Measurements from ENCODE around the gene SLC35F2. TPM values are rescaled to one million over a fixed set of nuclear protein-coding genes. Genes with fewer than 3 reads are reported as not detected.

SLC35F2 gene
- total and polyA plus RNA-seq, 2 of the 4 experiments (the other 2 are of a cell fraction) = 4.9 to 15.4 TPM

GRCh38 chr11:107864591-107864990 is 6.0 kb upstream of the SLC35F2 start:
- H3K79me1 ChIP-seq (ENCODE audit: low read depth in 1 of 2, low read length in 2 of 2) = no peaks in the 10 kb centered on the region
- DNase-seq (no peak), ATAC-seq (ENCODE audit: low read depth) (no peak)
- no peak overlapping the region for H2AFZ ChIP-seq (replicated peaks; ENCODE audit: low read length, poor library complexity)
- no peak overlapping the region for H4K91ac ChIP-seq (ENCODE audit: insufficient read depth, low read depth, low read length)
- H3K9me3 ChIP-seq (ENCODE audit: control insufficient read depth, insufficient read depth, low read length) = no peaks in the 10 kb centered on the region
- CTCF ChIA-PET = interaction anchor here (0.6 to 1.6 kb wide), 3 partner anchors 21 to 124 kb away, joined by 3 to 4 read pairs (median 4); no protein-coding TSS in a partner anchor
- dilution Hi-C loops (cut with HindIII; ENCODE audit: low sequenced_read_pairs, unreplicated experiment) = no loop called here
- no peaks in the 10 kb centered on the region for H3K4me1 ChIP-seq (ENCODE audit: control insufficient read depth, insufficient read depth, low read length)
- H3K27ac ChIP-seq (ENCODE audit: insufficient read depth, low read length) = no peak overlapping the region
- no peak overlapping the region for H2BK15ac ChIP-seq (ENCODE audit: low read depth, low read length)
- H3K4me2 ChIP-seq (ENCODE audit: low read depth, low read length) = no peak overlapping the region
- BruUV-seq (replicated peaks) = no TSS peak
- H3K4ac ChIP-seq (ENCODE audit: low read depth, low read length) = no peak overlapping the region
- no peak for TF ChIP-seq BHLHE40 (IDR thresholded peaks at IDR 0.05; ENCODE audit: low read depth, low read length)
- TF ChIP-seq CEBPB (IDR thresholded peaks at IDR 0.05; ENCODE audit: low read depth, low read length) = no peak
- no peak for TF ChIP-seq RAD21 (IDR thresholded peaks at IDR 0.05; ENCODE audit: low read length)
- no peak for TF ChIP-seq CTCF (conservative IDR thresholded peaks at IDR 0.05; ENCODE audit: low read depth, low read length)
- no peak for TF ChIP-seq FOS (IDR thresholded peaks at IDR 0.05; ENCODE audit: low read depth, low read length)
- TF ChIP-seq CHD1 (IDR thresholded peaks at IDR 0.05; ENCODE audit: low read depth, low read length) = no peak
- no peak for TF ChIP-seq POLR2A (IDR thresholded peaks at IDR 0.05; ENCODE audit: low read depth, low read length)
- no peak for TF ChIP-seq RCOR1 (IDR thresholded peaks at IDR 0.05; ENCODE audit: insufficient replicate concordance, low read length)
- no peak for TF ChIP-seq RFX5 (IDR thresholded peaks at IDR 0.05; ENCODE audit: low read depth, low read length)
- TF ChIP-seq USF2 (IDR thresholded peaks at IDR 0.05; ENCODE audit: low read depth, low read length) = no peak
- no peak for TF ChIP-seq MAZ (IDR thresholded peaks at IDR 0.05; ENCODE audit: borderline replicate concordance, low read depth, low read length)
- no peak for TF ChIP-seq SMC3 (IDR thresholded peaks at IDR 0.05; ENCODE audit: low read depth, low read length)
- no peak for TF ChIP-seq ELK1 (IDR thresholded peaks at IDR 0.05; ENCODE audit: borderline replicate concordance, low read depth, low read length)
- no peak for TF ChIP-seq MXI1 (IDR thresholded peaks at IDR 0.05; ENCODE audit: borderline replicate concordance, low read depth, low read length)
- H3K9ac ChIP-seq (ENCODE audit: low read depth, low read length) = no peak overlapping the region
- no peak overlapping the region for H3K14ac ChIP-seq (replicated peaks; ENCODE audit: low read depth, low read length)
- peaks cover 9% of the 10 kb centered on the region for H3K27me3 ChIP-seq (ENCODE audit: control insufficient read depth, insufficient read depth, low read length)
- in situ Hi-C loops (cut with MboI; ENCODE audit: low sequenced_read_pairs) = no loop called here
- no peak overlapping the region for H3K4me3 ChIP-seq (ENCODE audit: insufficient read depth, low read depth, low read length)
- no peak overlapping the region for H2BK20ac ChIP-seq (ENCODE audit: low read depth, low read length)
- H4K20me1 ChIP-seq (ENCODE audit: insufficient read depth, low read length) = no peaks in the 10 kb centered on the region
- H3K9me1 ChIP-seq (ENCODE audit: insufficient read depth, low read length) = no peaks in the 10 kb centered on the region
- no peak overlapping the region for H2BK5ac ChIP-seq (ENCODE audit: low read depth, low read length, poor library complexity, severe bottlenecking)
- no peak overlapping the region for H4K5ac ChIP-seq (ENCODE audit: low read depth, low read length)
- H3K36me3 ChIP-seq (ENCODE audit: control insufficient read depth, insufficient read depth, low read length) = no peaks in the 10 kb centered on the region
- no peak overlapping the region for H2BK120ac ChIP-seq (ENCODE audit: low read depth, low read length)
- POLR2A ChIA-PET (ENCODE audit: unreplicated experiment) = no interaction called here
- H3K18ac ChIP-seq (ENCODE audit: low read depth, low read length) = no peak overlapping the region
- 50% methylated on average over 2 of the region's 4 CpGs; no CpG with 5 or more reads in 1 of the 2 experiments for WGBS, 2 experiments (ENCODE audit: extremely low coverage in 2 of 2, insufficient read length in 1 of 2)
- H4K8ac ChIP-seq (ENCODE audit: low read depth in 2 of 2, low read length in 2 of 2) = no peak overlapping the region
- no peak overlapping the region for H3K56ac ChIP-seq (ENCODE audit: extremely low read depth, insufficient read depth, low read length)
- intact Hi-C loops (cut with micrococcal nuclease) = no loop called here
- H3K23ac ChIP-seq (ENCODE audit: low read depth, low read length) = no peak overlapping the region
- H2AK5ac ChIP-seq (ENCODE audit: low read depth, low read length) = no peak overlapping the region
- H2AK9ac ChIP-seq (replicated peaks; ENCODE audit: low read depth, low read length, poor library complexity) = no peak overlapping the region

All from IMR-90 (cell line).